GM19397 (cell line): ENCODE measurements around the gene PDE6H.
A peak's percentile ranks its signal among the peaks of the same experiment; 100 is the strongest.

Experiments
- ATAC-seq: cut with Tn5 transposase; IDR thresholded peaks from one replicate; pipeline ENCODE4 v1.9.1; 2021; ENCODE audit warnings: mild to moderate bottlenecking, moderate library complexity; ENCODE audit not compliant: unreplicated experiment

PDE6H gene

GRCh38 chr12:14950982-14951746 is 21.7 kb upstream of the PDE6H start:
- no peak for ATAC-seq

- ATAC-seq = no peak
Observed at GRCh38 chr12:14951851-14952250, 21.0 kb upstream of the PDE6H start.

GRCh38 chr12:14952299-14952921 is 20.4 kb upstream of the PDE6H start:
- peak; percentile 58 for ATAC-seq

GRCh38 chr12:14953752-14954151 is 19.1 kb upstream of the PDE6H start:
- ATAC-seq = no peak

- ATAC-seq = no peak
Observed at GRCh38 chr12:14954269-14954668, 18.6 kb upstream of the PDE6H start.

- ATAC-seq = peak; percentile 32
Observed at GRCh38 chr12:14956024-14956891, 16.6 kb upstream of the PDE6H start.

- no peak for ATAC-seq
Observed at GRCh38 chr12:14956905-14957304, 15.9 kb upstream of the PDE6H start.

- ATAC-seq = no peak
Observed at GRCh38 chr12:14957551-14958168, 15.2 kb upstream of the PDE6H start.

- ATAC-seq = no peak
Observed at GRCh38 chr12:14958361-14959125, 14.3 kb upstream of the PDE6H start.

GRCh38 chr12:14959126-14959440 is 13.8 kb upstream of the PDE6H start:
- no peak for ATAC-seq

- no peak for ATAC-seq
Observed at GRCh38 chr12:14959463-14959862, 13.4 kb upstream of the PDE6H start.

- no peak for ATAC-seq
Observed at GRCh38 chr12:14959916-14960496, 12.8 kb upstream of the PDE6H start.

- ATAC-seq = peak; percentile 44
Observed at GRCh38 chr12:14960548-14961465, 12.0 kb upstream of the PDE6H start.

GRCh38 chr12:14961466-14962152 is 11.2 kb upstream of the PDE6H start, which contains the start of gene ARHGDIB:
Gene ARHGDIB, minus strand, starts transcription at chr12:14961601. Its CDS starts 10,889 bp downstream, at chr12:14950712.
- peak; percentile 73 for ATAC-seq

- no peak for ATAC-seq
Observed at GRCh38 chr12:14962153-14962539, 10.7 kb upstream of the PDE6H start.

- no peak for ATAC-seq
Observed at GRCh38 chr12:14962797-14963196, 10.0 kb upstream of the PDE6H start.

GRCh38 chr12:14963520-14963919 is 9.3 kb upstream of the PDE6H start:
- no peak for ATAC-seq

GRCh38 chr12:14964406-14964805 is 8.4 kb upstream of the PDE6H start:
- no peak for ATAC-seq
